HG02623 (cell line): Measurements from ENCODE around the gene PIGN.
"Not testable (repeated sequence)": the region's sequence is repeated elsewhere in the genome, so short reads cannot be mapped to it uniquely, and the experiment has no call there.

Source experiments
- ATAC-seq: cut with Tn5 transposase; IDR thresholded peaks from one replicate; pipeline ENCODE4 v1.9.1; 2021; ENCODE audit warnings: moderate library complexity; ENCODE audit not compliant: unreplicated experiment

The PIGN gene

GRCh38 chr18:62183578-62184195 is 3.2 kb downstream of the PIGN start:
- no peak for ATAC-seq

GRCh38 chr18:62182220-62182619 is 4.6 kb downstream of the PIGN start:
- no peak for ATAC-seq

- no peak for ATAC-seq
Observed at GRCh38 chr18:62179213-62179612, 7.6 kb downstream of the PIGN start.

DNA sequence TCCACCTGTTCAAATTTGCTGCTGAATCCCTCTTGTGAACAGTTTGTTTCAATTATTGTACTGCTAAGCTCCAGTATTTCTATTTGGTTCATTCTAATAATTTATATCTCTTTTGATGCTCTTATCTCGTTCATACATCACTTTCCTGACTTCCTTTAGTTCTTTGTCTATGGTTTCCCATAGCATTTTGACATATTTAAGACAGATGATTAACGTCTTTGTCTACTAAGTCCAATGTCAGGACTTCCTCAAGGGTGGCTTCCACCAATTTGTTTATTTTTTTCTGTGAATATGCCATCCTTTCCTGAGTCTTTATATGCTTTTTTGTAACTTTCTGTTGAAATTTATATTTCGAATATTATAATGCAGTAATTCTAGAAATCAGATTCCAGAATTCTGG is 9.6 kb downstream of the PIGN start:
- ATAC-seq, result no peak

GRCh38 chr18:62175521-62175920 is 11.3 kb downstream of the PIGN start:
- ATAC-seq, result no peak

GRCh38 chr18:62172298-62172697 is 14.6 kb downstream of the PIGN start:
- no peak for ATAC-seq

DNA sequence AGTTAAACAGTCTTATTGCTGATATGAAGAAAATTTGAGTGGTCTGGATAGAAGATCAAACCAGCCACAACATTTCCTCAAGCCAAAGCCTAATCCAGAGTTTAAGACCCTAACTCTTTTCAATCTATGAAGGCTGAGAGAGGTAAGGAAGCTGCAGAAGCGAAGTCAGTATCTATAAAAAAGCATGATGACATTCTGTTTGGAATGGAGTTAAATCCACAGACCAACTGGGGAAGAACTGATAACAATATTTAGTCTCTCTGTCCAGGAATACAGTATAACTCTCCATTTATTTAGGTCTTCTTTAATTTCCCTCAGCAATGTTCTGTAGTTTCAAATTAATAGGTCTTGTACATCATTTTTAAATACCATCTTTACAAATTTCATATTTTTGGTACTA is 16.0 kb downstream of the PIGN start:
- ATAC-seq, result no peak

GRCh38 chr18:62166524-62166923 is 20.3 kb downstream of the PIGN start:
- ATAC-seq, result not testable (repeated sequence)

DNA sequence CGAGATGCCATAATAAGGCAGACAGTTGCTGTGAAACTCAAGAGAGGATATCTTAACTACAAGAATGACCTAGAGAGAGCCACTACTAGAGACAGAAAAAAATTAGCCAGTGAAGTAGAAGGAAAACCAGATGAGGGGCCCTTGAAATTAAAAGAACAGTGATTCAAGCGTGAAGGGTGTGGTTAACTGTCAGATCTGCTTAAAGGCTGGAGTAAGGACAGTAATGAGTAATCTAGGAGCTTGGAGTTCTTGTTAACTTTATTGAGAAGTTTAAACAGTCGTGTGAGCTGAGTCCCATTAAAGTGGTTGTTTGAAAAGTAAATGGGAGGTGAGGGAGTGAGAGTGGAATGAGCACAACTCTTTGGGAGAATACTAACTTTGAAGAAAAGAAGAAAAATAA is 21.3 kb downstream of the PIGN start:
- ATAC-seq, result no peak

- ATAC-seq, result no peak
Observed at GRCh38 chr18:62164855-62165487, 21.9 kb downstream of the PIGN start.

DNA sequence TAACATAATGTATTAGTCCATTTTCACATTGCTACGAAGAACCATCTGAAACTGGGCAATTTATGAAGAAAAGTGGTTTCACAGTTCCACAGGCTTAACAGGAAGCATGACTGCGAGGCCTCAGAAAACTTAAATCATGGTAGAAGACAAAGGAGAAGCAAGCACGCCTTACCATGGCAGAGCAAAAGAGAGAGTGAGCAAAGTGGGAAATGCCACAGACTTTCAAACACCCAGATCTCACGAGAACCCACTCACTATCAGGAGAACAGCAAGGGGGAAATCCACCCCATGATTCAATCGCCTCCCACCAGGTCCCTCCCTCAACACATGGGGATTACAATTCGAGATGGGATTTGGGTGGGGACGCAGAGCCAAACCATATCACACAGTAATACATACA is 22.5 kb downstream of the PIGN start:
- no peak for ATAC-seq

DNA sequence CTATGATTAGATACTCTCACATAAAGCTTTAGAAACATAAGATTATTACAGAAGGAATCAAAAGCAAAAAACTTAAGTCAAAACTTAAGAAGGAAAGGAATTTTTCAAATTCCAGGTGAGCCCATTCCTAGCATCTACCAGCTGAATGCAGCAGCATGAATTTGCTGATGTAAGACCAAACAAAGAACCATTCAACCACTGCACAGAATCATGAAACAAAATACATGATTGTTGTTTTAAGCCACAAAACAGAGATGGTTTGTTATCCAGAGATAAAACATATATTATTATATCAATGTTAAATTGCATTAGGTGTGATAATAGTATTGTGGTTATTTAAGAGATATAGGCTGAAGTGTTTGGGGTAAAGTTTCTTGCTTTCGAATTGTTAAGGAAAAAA is 29.0 kb downstream of the PIGN start:
- no peak for ATAC-seq

DNA sequence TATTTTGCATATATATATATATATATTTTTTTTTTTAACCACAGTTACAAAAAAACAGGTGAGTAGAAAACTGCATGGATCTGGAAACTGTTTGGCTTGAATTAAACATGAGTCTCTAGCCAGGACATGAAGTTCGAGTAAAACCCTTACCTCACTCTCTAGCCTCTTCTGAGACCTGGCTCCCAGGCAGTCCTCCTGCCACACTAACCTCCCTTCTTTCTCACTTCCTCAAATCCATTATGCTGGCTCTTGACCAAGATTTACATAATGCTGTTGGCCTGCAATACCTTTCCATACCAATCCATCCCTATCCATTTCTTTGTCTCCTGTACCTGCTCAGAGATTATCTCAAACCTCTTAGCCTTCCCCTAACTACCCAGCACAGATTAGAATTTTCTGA is 34.0 kb downstream of the PIGN start:
- peak; percentile 72 for ATAC-seq

GRCh38 chr18:62151068-62151771 is 35.6 kb downstream of the PIGN start:
- no peak for ATAC-seq

- no peak for ATAC-seq
Observed at GRCh38 chr18:62144338-62144737, 42.5 kb downstream of the PIGN start.

DNA sequence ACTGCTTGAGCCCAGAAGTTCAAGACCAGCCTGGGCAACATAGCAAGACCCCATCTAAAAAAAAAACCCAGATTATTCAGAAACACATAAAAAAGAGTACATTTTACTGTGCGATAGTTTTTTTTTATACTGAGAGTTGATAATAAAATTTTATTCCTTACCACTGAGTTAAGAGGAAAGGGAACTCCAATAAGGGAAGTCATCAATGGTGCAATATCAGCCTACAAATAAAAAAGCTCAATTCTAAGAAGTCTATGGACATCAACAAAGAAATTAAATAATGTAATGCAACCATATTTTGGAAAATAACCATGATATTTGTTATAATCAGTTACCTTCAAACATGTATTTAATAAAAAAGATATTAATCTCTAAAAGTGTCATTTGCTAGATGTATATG is 46.6 kb downstream of the PIGN start:
- ATAC-seq, result no peak

GRCh38 chr18:62138461-62139235 is 48.2 kb downstream of the PIGN start:
- ATAC-seq, result no peak

DNA sequence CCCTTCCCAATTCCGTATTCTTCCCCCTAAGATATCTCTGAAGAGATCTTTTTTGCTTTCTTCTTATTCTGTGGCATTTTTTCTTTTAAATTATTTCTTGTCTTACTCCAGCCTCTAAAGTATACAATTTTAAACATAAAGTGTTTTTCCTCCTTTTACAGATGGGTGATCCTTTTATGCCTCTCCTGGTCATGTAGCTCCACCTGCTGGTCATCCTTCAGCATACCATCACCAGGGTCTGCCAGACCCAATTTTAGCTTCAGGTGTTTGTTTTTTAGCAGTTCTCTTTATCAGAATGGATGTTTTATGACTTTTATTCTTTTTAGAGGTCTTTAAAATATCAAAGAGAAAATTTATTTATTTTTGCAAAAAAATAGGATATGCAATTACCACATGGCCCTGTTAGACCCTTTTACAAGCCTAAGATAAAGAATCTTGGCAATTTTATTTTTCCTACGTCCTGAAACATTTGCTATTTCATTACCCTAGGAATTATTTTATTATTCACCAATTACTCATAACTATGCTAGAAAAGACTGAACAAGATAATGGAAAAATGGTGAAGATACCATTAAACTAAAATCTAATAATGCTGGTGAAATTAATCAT is 55.5 kb downstream of the PIGN start:
- ATAC-seq, result peak; percentile 81

DNA sequence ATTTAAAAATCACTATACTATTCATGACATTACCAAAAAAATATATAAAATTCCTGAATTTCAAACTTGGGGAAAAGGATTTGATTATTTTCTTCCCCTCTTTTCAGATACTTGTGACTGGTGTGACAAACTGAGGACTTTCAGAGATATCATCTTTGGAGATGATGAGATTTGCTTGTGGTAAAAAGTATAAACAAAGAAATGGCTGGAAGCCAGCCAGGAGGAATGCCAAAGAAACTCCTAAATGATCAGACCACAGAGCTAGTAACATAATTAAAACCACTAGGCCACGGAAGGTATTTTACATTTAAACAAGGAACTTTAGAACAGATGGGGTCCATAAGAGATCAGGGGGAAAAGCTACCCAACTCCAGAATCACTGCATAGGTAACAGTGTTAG is 58.7 kb downstream of the PIGN start:
- no peak for ATAC-seq

DNA sequence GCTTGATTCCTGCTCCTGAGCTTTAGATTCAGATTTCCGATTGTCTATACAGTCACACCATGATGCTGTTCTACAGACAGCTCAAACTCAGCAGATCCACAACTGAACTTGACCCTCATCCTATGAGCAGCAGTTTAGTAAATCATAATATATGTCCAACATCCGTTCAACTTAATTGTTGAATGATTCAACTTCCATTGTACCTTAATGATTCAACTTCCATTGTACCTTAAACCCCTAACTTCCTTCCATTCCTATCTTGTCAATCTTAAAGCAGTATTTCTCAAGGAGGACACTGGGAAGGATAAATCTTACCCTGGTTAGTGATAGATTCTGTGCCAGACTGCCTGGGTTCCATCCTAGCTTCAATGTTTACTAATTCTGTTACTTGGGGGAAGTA is 60.1 kb downstream of the PIGN start:
- no peak for ATAC-seq

GRCh38 chr18:62125702-62126101 is 61.2 kb downstream of the PIGN start:
- no peak for ATAC-seq
